K562 (cell line): ENCODE data around the gene FBXO11. TPM values are rescaled to one million over a fixed set of nuclear protein-coding genes. Genes with fewer than 3 reads are reported as not detected.
A peak's percentile ranks its signal among the peaks of the same experiment; 100 is the strongest.

ENCODE experiments used
- ATAC-seq: fragments of 200-7000 bp; cut with Tn5 transposase; 3 replicates; pipeline ENCODE4 v1.9.1; 2020; ENCODE audit warnings: moderate library complexity
- Bru-seq: library from RNA; stranded (reverse); fragments of 400-500 nt; gene quantifications from one replicate; lab custom pipeline; 2021; lab: Mats Ljungman, UMichigan
- BruChase-seq, 2 experiments: library from RNA; stranded (reverse); fragments of 400-500 nt; gene quantifications; one replicate each; lab custom pipeline; 2021; lab: Mats Ljungman, UMichigan
- BruUV-seq: library from RNA; stranded (reverse); fragments of 400-500 nt; replicated peaks from 2 replicates; lab custom pipeline; 2021; lab: Mats Ljungman, UMichigan
- CTCF ChIA-PET: fragments of 300-600 bp; formaldehyde crosslinking; extraction: SDS; loops from one replicate; lab custom pipeline; 2021; ENCODE audit warnings: low intra/inter-chr PET ratio; lab: Yijun Ruan, JAX
- POLR2A ChIA-PET: fragments of 300-600, 350-650 bp; sonication (Branson Sonifier 250); formaldehyde crosslinking; extraction: SDS; loops from one replicate; lab custom pipeline; 2021; ENCODE audit warnings: antibody characterized with exemption, inconsistent platforms; lab: Yijun Ruan, JAX
- DNase-seq, 4 experiments: peaks; one replicate each; pipeline versions ENCODE4 v3.0.0 to v3.0.0-alpha.2; 2011 to 2018; ENCODE audit warnings: low spot score in 3 of 4, mixed read lengths in 3 of 4; ENCODE audit errors: extremely low read depth in 1 of 4
- FAIRE-seq: peaks from 2 replicates; lab custom pipeline; 2011; peaks lifted over from hg19 to GRCh38; lab: Jason Lieb, UNC
- H2AFZ ChIP-seq: 2 replicates; pipeline ENCODE4 v1.6.0; 2011; ENCODE audit warnings: low read depth, low read length, control low read depth, inconsistent platforms
- H3K27ac ChIP-seq: fragments of 200-600 bp; 3 replicates; pipeline ENCODE4 v1.8.0; 2011; ENCODE audit warnings: low read depth, mild to moderate bottlenecking, control low read depth, inconsistent platforms, low read length, moderate library complexity, mixed read lengths; ENCODE audit errors: extremely low read depth
- H3K27me3 ChIP-seq, 2 experiments: fragments of 300-600 bp in 1 of 2; 2 replicates in 1 of 2; 3 replicates in 1 of 2; pipeline versions ENCODE4 v1.6.0 to v1.8.0; 2011; ENCODE audit warnings: inconsistent platforms in 2 of 2, low read length in 2 of 2, mild to moderate bottlenecking in 1 of 2, mixed read lengths in 1 of 2, moderate library complexity in 1 of 2; ENCODE audit not compliant: control insufficient read depth in 2 of 2, insufficient read depth in 2 of 2
- H3K36me3 ChIP-seq: fragments of 300-600 bp; 3 replicates; pipeline ENCODE4 v1.8.0; 2011; ENCODE audit warnings: mild to moderate bottlenecking, low read length, inconsistent platforms; ENCODE audit not compliant: control insufficient read depth, insufficient read depth
- H3K4me1 ChIP-seq, 2 experiments: fragments of 200-600 bp in 1 of 2; replicated peaks in 1 of 2; 2 replicates in 1 of 2; 3 replicates in 1 of 2; pipeline versions ENCODE4 v1.5.1 to v1.8.0; 2011; ENCODE audit warnings: inconsistent platforms in 2 of 2, low read length in 2 of 2, mild to moderate bottlenecking in 1 of 2, mixed read lengths in 1 of 2, moderate library complexity in 1 of 2; ENCODE audit not compliant: control insufficient read depth in 2 of 2, insufficient read depth in 2 of 2
- H3K4me2 ChIP-seq: 2 replicates; pipeline ENCODE4 v1.6.1; 2011; ENCODE audit warnings: low read length, control low read depth, inconsistent platforms, mixed read lengths; ENCODE audit not compliant: insufficient read depth
- H3K4me3 ChIP-seq: fragments of 200-600 bp; sonication (generic), shearing (Covaris generic); 2 replicates; pipeline ENCODE4 v1.5.1; 2016; ENCODE audit warnings: control low read depth, inconsistent platforms
- H3K79me2 ChIP-seq: fragments of 200-600 bp; 3 replicates; pipeline ENCODE4 v1.8.0; 2011; ENCODE audit warnings: low read length, inconsistent platforms; ENCODE audit not compliant: control insufficient read depth, insufficient read depth
- H3K9ac ChIP-seq, 2 experiments: 2 replicates each; pipeline versions ENCODE4 v1.6.0 to v1.6.1; 2011; ENCODE audit warnings: low read depth in 2 of 2, low read length in 2 of 2, control low read depth in 1 of 2, inconsistent platforms in 1 of 2, mild to moderate bottlenecking in 1 of 2, mixed read lengths in 1 of 2; ENCODE audit not compliant: insufficient read depth in 1 of 2
- H3K9me1 ChIP-seq: one replicate; pipeline ENCODE4 v1.6.0; 2011; ENCODE audit warnings: inconsistent platforms, mild to moderate bottlenecking, low read length, moderate library complexity; ENCODE audit not compliant: control insufficient read depth, insufficient read depth
- H3K9me3 ChIP-seq: replicated peaks from 2 replicates; pipeline ENCODE4 v1.5.1; 2011; ENCODE audit warnings: low read depth, low read length, inconsistent platforms; ENCODE audit not compliant: control insufficient read depth, insufficient read depth
- H4K20me1 ChIP-seq: replicated peaks from 2 replicates; pipeline ENCODE4 v1.6.1; 2011; ENCODE audit warnings: low read length, inconsistent platforms, mixed read lengths; ENCODE audit not compliant: control insufficient read depth, insufficient read depth
- ATF3 ChIP-seq, 2 experiments: fragments of 450-650 bp in 1 of 2; sonication (generic) in 1 of 2; formaldehyde crosslinking in 1 of 2; IDR thresholded peaks in 1 of 2; conservative IDR thresholded peaks in 1 of 2; 2 replicates each; pipeline versions ENCODE4 v1.6.1 to v1.8.1; 2016 to 2023; ENCODE audit warnings: mild to moderate bottlenecking in 2 of 2, moderate library complexity in 2 of 2, inconsistent platforms in 1 of 2, missing genetic modification reagents in 1 of 2
- DPF2 ChIP-seq: fragments of 450-650 bp; IDR thresholded peaks from 2 replicates; pipeline ENCODE4 v1.6.1; 2016
- ELF2 ChIP-seq: fragments of 250-450 bp; sonication (Bioruptor Pico); IDR thresholded peaks from 2 replicates; pipeline ENCODE4 v1.5.0; 2021; ENCODE audit warnings: mild to moderate bottlenecking
- EP300 ChIP-seq: IDR thresholded peaks from 2 replicates; pipeline ENCODE4 v1.6.1; 2012; ENCODE audit warnings: low read length, improper control_type of control experiment
- LARP7 ChIP-seq: fragments of 450-650 bp; IDR thresholded peaks from 2 replicates; pipeline ENCODE4 v1.6.1; 2016
- MXI1 ChIP-seq: IDR thresholded peaks from 2 replicates; pipeline ENCODE4 v1.6.1; 2011; ENCODE audit warnings: low read depth, mild to moderate bottlenecking, improper control_type of control experiment, low read length
- MYC ChIP-seq, 2 experiments: fragments of 250-450 bp in 1 of 2; sonication (Bioruptor Pico) in 1 of 2; IDR thresholded peaks; 2 replicates each; pipeline versions ENCODE4 v1.5.1 to v1.6.1; 2012 to 2021; ENCODE audit warnings: low read depth in 2 of 2, borderline replicate concordance in 1 of 2, improper control_type of control experiment in 1 of 2, low read length in 1 of 2, mild to moderate bottlenecking in 1 of 2, moderate library complexity in 1 of 2
- NCOA6 ChIP-seq: fragments of 450-650 bp; IDR thresholded peaks from 2 replicates; pipeline ENCODE4 v1.6.1; 2017; ENCODE audit warnings: mild to moderate bottlenecking
- NR0B1 ChIP-seq: fragments of 450-650 bp; IDR thresholded peaks from one replicate; pipeline ENCODE4 v1.6.1; 2018; ENCODE audit warnings: mild to moderate bottlenecking, moderate library complexity; ENCODE audit not compliant: partially characterized antibody
- TARDBP ChIP-seq: fragments of 450-650 bp; IDR thresholded peaks from 2 replicates; pipeline ENCODE4 v1.6.1; 2016
- ZBTB5 ChIP-seq: fragments of 450-650 bp; IDR thresholded peaks from 2 replicates; pipeline ENCODE4 v1.6.1; 2017; ENCODE audit warnings: antibody characterized with exemption
- WGBS: fragments of 100-300 bp; shearing (Covaris generic); methylation state at CpG from one replicate; pipeline ENCODE4 v1.1.6; 2016; ENCODE audit warnings: low coverage, mixed read lengths; ENCODE audit not compliant: insufficient coverage; ENCODE audit errors: missing lambda C conversion rate; 5-methylcytosine and 5-hydroxymethylcytosine counted together
- in situ Hi-C: fragments of 300-500 bp; cut with MboI; formaldehyde crosslinking; loops from 4 replicates; pipeline ENCODE4 v1.15.0; 2018; ENCODE audit warnings: inconsistent platforms, mixed read lengths
- intact Hi-C: fragments of 100-400 bp; cut with micrococcal nuclease; formaldehyde crosslinking; loops from 2 replicates; pipeline ENCODE4 v1.14.2; 2022
- long read RNA-seq, 3 experiments: library from polyadenylated mRNA in 2 of 3; library from RNA in 1 of 3; unstranded in 2 of 3; stranded (forward) in 1 of 3; transcript quantifications; one replicate each; pipeline ENCODE4 v2.0.0, GENCODE V29; 2019 to 2022
- polyA minus RNA-seq, 3 experiments: library from RNA; depleted of rRNA, polyadenylated mRNA; stranded (reverse); fragments of >200 nt; gene quantifications; 2 replicates each; pipeline ENCODE4 v1.2.3, GENCODE V29; 2011
- polyA plus RNA-seq, 8 experiments: library from polyadenylated mRNA; depleted of rRNA in 4 of 8; stranded (reverse) in 5 of 8; unstranded in 3 of 8; fragments of >200 nt; fragmentation: Nextera tagmentation in 2 of 8; fragmentation: Illumina TruSeq in 1 of 8; extraction: Ambion mirVana in 2 of 8; extraction: Trizol in 1 of 8; gene quantifications; 2 replicates each; pipeline versions ENCODE4 v1.2.1 to v1.2.3, GENCODE V29; 2011 to 2014; ENCODE audit warnings: inconsistent platforms in 1 of 8, missing spikeins in 1 of 8
- total RNA-seq, 7 experiments: library from RNA; depleted of rRNA in 6 of 7; stranded (reverse); fragments of >200 nt in 6 of 7; fragmentation: Illumina TruSeq in 2 of 7; extraction: Trizol in 2 of 7; gene quantifications; 2 replicates each; pipeline versions ENCODE4 v1.2.1 to v1.2.3, GENCODE V29; 2011 to 2021; ENCODE audit warnings: low replicate concordance in 1 of 7

Gene FBXO11
- 50.8 and 180 TPM in 2 replicates for total RNA-seq (2011; cell fraction: chromatin; rRNA removed; ENCODE audit: low replicate concordance)
- 23.8 and 31.2 TPM in 2 replicates for total RNA-seq (2011; cell fraction: nucleolus; rRNA removed)
- total RNA-seq (2011; cell fraction: nucleoplasm; rRNA removed), result 66.1 and 83.2 TPM in 2 replicates
- total RNA-seq (2014; rRNA removed) (18.5 and 24.1 TPM in 2 replicates), total RNA-seq (2014; rRNA removed; fragmentation: Illumina TruSeq; extraction: Trizol) (23.3 and 26.0 TPM in 2 replicates), total RNA-seq (2015; rRNA removed; fragmentation: Illumina TruSeq; extraction: Trizol) (19.6 and 20.5 TPM in 2 replicates), total RNA-seq (2021) (39.7 and 40.7 TPM in 2 replicates), polyA plus RNA-seq (2011; rRNA removed) (38.3 and 42.0 TPM in 2 replicates), polyA plus RNA-seq (2014; fragmentation: Illumina TruSeq; extraction: Trizol) (37.0 and 44.5 TPM in 2 replicates), polyA plus RNA-seq (2014; fragmentation: Nextera tagmentation; extraction: Ambion mirVana) (10 to 100 TPM in 1 of 2 experiments, 1 to 10 TPM in 1; 8.8 to 11.8 TPM), polyA plus RNA-seq (2014; rRNA removed) (23.1 and 34.9 TPM in 2 replicates), polyA minus RNA-seq (2011; rRNA and poly(A)+ RNA removed) (61.7 and 67.6 TPM in 2 replicates), Bru-seq, nascent RNA (percentile 85 among the genes with signal in this experiment), BruChase-seq, experiment 1, labeled RNA remaining after a 2-hour chase (percentile 89 among the genes with signal in this experiment), BruChase-seq, experiment 2, labeled RNA remaining after a 6-hour chase (percentile 89 among the genes with signal in this experiment)
- polyA plus RNA-seq (2011; cell fraction: cytosol; rRNA removed), result 15.8 and 27.3 TPM in 2 replicates
- polyA plus RNA-seq (2011; cell fraction: nucleus; rRNA removed), result 81.8 and 111 TPM in 2 replicates
- polyA plus RNA-seq (2012), result 31.6 and 35.1 TPM in 2 replicates
- polyA minus RNA-seq (2011; cell fraction: cytosol; rRNA and poly(A)+ RNA removed), result 35.0 and 42.2 TPM in 2 replicates
- polyA minus RNA-seq (2011; cell fraction: nucleus; rRNA and poly(A)+ RNA removed), result 19.4 and 37.9 TPM in 2 replicates
- long read RNA-seq, experiment 1, full-length matches to known transcripts, result 78 of 159 reads
- long read RNA-seq, experiment 1, partial matches to known transcripts, result 21 of 159 reads
- long read RNA-seq, experiment 1, other reads (novel, unspliced or antisense), result 60 of 159 reads
- long read RNA-seq, experiment 2, full-length matches to known transcripts, result 6 of 23 reads
- long read RNA-seq, experiment 2, partial matches to known transcripts, result 5 of 23 reads
- long read RNA-seq, experiment 2, other reads (novel, unspliced or antisense), result 12 of 23 reads
- long read RNA-seq, experiment 3, partial matches to known transcripts, result 0 of 5 reads
- long read RNA-seq, experiment 3, other reads (novel, unspliced or antisense), result 5 of 5 reads

GRCh38 chr2:47906157-47907038, at the start of gene FBXO11:
FBXO11 (minus strand) TSS chr2:47906498; CDS start chr2:47905720, 778 bp downstream.
- ChIA-PET POLR2A (interaction anchor here (0.6 to 2.1 kb wide), 13 partner anchors 10 to 258 kb away, joined by 3 to 17 read pairs (median 3); no protein-coding TSS in a partner anchor), CTCF (no interaction called here)
- Histone ChIP-seq H3K9me3 (no peaks in the 10 kb centered on the region), H3K4me1 (peaks cover 4 to 18% of the 10 kb centered on the region in 2 experiments; a peak in 4 of 5 replicates), H2AFZ (peak within 1 kb of the TSS; percentile 84), H3K4me3 (peak within 1 kb of the TSS; percentile 93), H4K20me1 (no peaks in the 10 kb centered on the region), H3K4me2 (peak within 1 kb of the TSS; percentile 79), H3K79me2 (peaks cover 47% of the 10 kb centered on the region), H3K9ac (peak within 1 kb of the TSS; percentile 85 to 95), H3K27me3 (no peaks in the 10 kb centered on the region), H3K27ac (peak within 1 kb of the TSS; percentile 97), H3K36me3 (no peaks in the 10 kb centered on the region), H3K9me1 (no peaks in the 10 kb centered on the region)
- in situ Hi-C loops, result no loop called here
- peak; percentile 86 for ATAC-seq
- 1% methylated on average over 19 of the region's 54 CpGs for WGBS
- intact Hi-C loops, result loop anchor here (1.0 kb wide), 2 partner anchors 122 to 200 kb away; no protein-coding TSS in a partner anchor
- DNase-seq, result peak; percentile 95 to 97 (median 96)
- FAIRE-seq, result peak; percentile 89
- no TSS peak for BruUV-seq
- TF ChIP-seq NR0B1 (no peak), MYC (IDR thresholded peaks at IDR 0.05; ENCODE audit: low read depth, low read length) (0 out of 2 replicates have a peak, but pooled peaks have one; percentile 38), MYC (CRISPR knock-in tag; IDR thresholded peaks at IDR 0.05; ENCODE audit: borderline replicate concordance, low read depth) (no peak), DPF2 (peak; percentile 61; the same call in 1 of the 2 replicates), EP300 (peak; percentile 58), LARP7 (no peak), ATF3 (IDR thresholded peaks at IDR 0.05) (peak; percentile 78), ATF3 (CRISPR knock-in tag; conservative IDR thresholded peaks at IDR 0.05) (no peak), ZBTB5 (no peak), NCOA6 (no peak), MXI1 (no peak), ELF2 (CRISPR knock-in tag) (no peak), TARDBP (no peak)
